Smooth muscle cell (in vitro differentiated cells): ENCODE data around the gene C2orf76. TPM values are rescaled to one million over a fixed set of nuclear protein-coding genes. Genes with fewer than 3 reads are reported as not detected.
"Not testable (repeated sequence)": the region's sequence is repeated elsewhere in the genome, so short reads cannot be mapped to it uniquely, and the experiment has no call there.

Experiments used
- DNase-seq: peaks from one replicate; lab custom pipeline; 2025; ENCODE audit not compliant: unreplicated experiment; lab: John Stamatoyannopoulos, UW
- H2AFZ ChIP-seq: fragments of 200-600 bp; sonication (generic); 2 replicates; pipeline ENCODE4 v1.6.0; 2016; ENCODE audit warnings: antibody characterized with exemption, low read depth, mild to moderate bottlenecking
- H3F3A ChIP-seq: fragments of 200-600 bp; sonication (generic); 2 replicates; pipeline ENCODE4 v1.6.0; 2017; ENCODE audit warnings: antibody characterized with exemption, low read depth
- H3K27ac ChIP-seq: fragments of 200-600 bp; sonication (generic); 2 replicates; pipeline ENCODE4 v1.5.1; 2016; ENCODE audit warnings: low read depth, mild to moderate bottlenecking
- H3K27me3 ChIP-seq: fragments of 200-600 bp; sonication (generic); 2 replicates; pipeline ENCODE4 v1.6.1; 2016; ENCODE audit warnings: low read depth, mild to moderate bottlenecking
- H3K36me3 ChIP-seq: fragments of 200-600 bp; sonication (generic); 2 replicates; pipeline ENCODE4 v1.5.1; 2016; ENCODE audit warnings: low read depth
- H3K4me1 ChIP-seq: fragments of 200-600 bp; sonication (generic); 2 replicates; pipeline ENCODE4 v1.5.1; 2016; ENCODE audit warnings: low read depth
- H3K4me2 ChIP-seq: fragments of 200-600 bp; sonication (generic); 2 replicates; pipeline ENCODE4 v1.6.0; 2016; ENCODE audit warnings: mild to moderate bottlenecking
- H3K4me3 ChIP-seq: fragments of 200-600 bp; sonication (generic); 2 replicates; pipeline ENCODE4 v1.5.1; 2016; ENCODE audit warnings: mild to moderate bottlenecking
- H3K79me2 ChIP-seq: fragments of 200-600 bp; sonication (generic); 2 replicates; pipeline ENCODE4 v1.6.0; 2016; ENCODE audit warnings: low read depth, mild to moderate bottlenecking
- H3K9ac ChIP-seq: fragments of 200-600 bp; sonication (generic); 2 replicates; pipeline ENCODE4 v1.6.0; 2016; ENCODE audit warnings: low read depth
- H3K9me3 ChIP-seq: fragments of 200-600 bp; sonication (generic); replicated peaks from 2 replicates; pipeline ENCODE4 v1.5.1; 2016; ENCODE audit warnings: low read depth
- H4K20me1 ChIP-seq: fragments of 200-600 bp; sonication (generic); 2 replicates; pipeline ENCODE4 v1.6.0; 2016; ENCODE audit warnings: low read depth
- CTCF ChIP-seq: fragments of 200-600 bp; sonication (generic); IDR thresholded peaks from 2 replicates; pipeline ENCODE4 v1.5.1; 2017; ENCODE audit warnings: borderline replicate concordance, mild to moderate bottlenecking, antibody characterized with exemption; ENCODE audit not compliant: insufficient read depth, poor library complexity, severe bottlenecking
- WGBS: methylation state at CpG from one replicate; pipeline ENCODE4 v1.1.7; 2016; ENCODE audit warnings: low lambda C conversion rate; 5-methylcytosine and 5-hydroxymethylcytosine counted together
- polyA plus RNA-seq: library from polyadenylated mRNA; unstranded; fragments of >200 nt; fragmentation: Nextera tagmentation; extraction: Ambion mirVana; gene quantifications from 2 replicates; pipeline ENCODE4 v1.2.1, GENCODE V29; 2016
- total RNA-seq: library from RNA; depleted of rRNA; stranded (reverse); fragments of >200 nt; gene quantifications from 2 replicates; pipeline ENCODE4 v1.2.3, GENCODE V29; 2014

Gene C2orf76
- total and polyA plus RNA-seq, 2 experiments from 2014 or later: 16.0 to 30.2 TPM

GRCh38 chr2:119280680-119281079, 86.0 kb downstream of the C2orf76 start:
- Histone ChIP-seq H3F3A (no peaks in the 10 kb centered on the region), H3K27ac (no peak overlapping the region), H2AFZ (no peak overlapping the region), H3K4me3 (no peak overlapping the region), H3K9me3 (no peaks in the 10 kb centered on the region), H3K79me2 (no peaks in the 10 kb centered on the region), H3K4me1 (no peaks in the 10 kb centered on the region), H3K9ac (no peak overlapping the region), H3K36me3 (no peaks in the 10 kb centered on the region), H3K27me3 (no peaks in the 10 kb centered on the region), H3K4me2 (no peak overlapping the region), H4K20me1 (no peaks in the 10 kb centered on the region)
- WGBS: 92% methylated on average over 4 of the region's 4 CpGs
- DNase-seq: no peak
- no peak for TF ChIP-seq CTCF

- no peak overlapping the region for H3K4me2 ChIP-seq
- no peaks in the 10 kb centered on the region for H3F3A ChIP-seq
- H4K20me1 ChIP-seq: no peaks in the 10 kb centered on the region
- no peaks in the 10 kb centered on the region for H3K9me3 ChIP-seq
- no peak overlapping the region for H3K9ac ChIP-seq
- no peaks in the 10 kb centered on the region for H3K79me2 ChIP-seq
- H3K27me3 ChIP-seq: no peaks in the 10 kb centered on the region
- no peak for DNase-seq
- no peaks in the 10 kb centered on the region for H3K4me1 ChIP-seq
- H2AFZ ChIP-seq: no peak overlapping the region
- H3K27ac ChIP-seq: no peak overlapping the region
- no peak for TF ChIP-seq CTCF
- no peaks in the 10 kb centered on the region for H3K36me3 ChIP-seq
- no peak overlapping the region for H3K4me3 ChIP-seq
- WGBS: 94% methylated on average over 6 of the region's 6 CpGs
Observed at GRCh38 chr2:119279666-119280065, 87.0 kb downstream of the C2orf76 start.

- H3K9ac ChIP-seq: no peak overlapping the region
- H3K27ac ChIP-seq: no peak overlapping the region
- no peak for TF ChIP-seq CTCF
- no peaks in the 10 kb centered on the region for H3K36me3 ChIP-seq
- no peaks in the 10 kb centered on the region for H3K9me3 ChIP-seq
- 98% methylated on average over 6 of the region's 6 CpGs for WGBS
- no peaks in the 10 kb centered on the region for H4K20me1 ChIP-seq
- H3K4me3 ChIP-seq: no peak overlapping the region
- H3F3A ChIP-seq: no peaks in the 10 kb centered on the region
- H3K4me1 ChIP-seq: no peaks in the 10 kb centered on the region
- H3K27me3 ChIP-seq: no peaks in the 10 kb centered on the region
- H2AFZ ChIP-seq: no peak overlapping the region
- DNase-seq: no peak
- H3K79me2 ChIP-seq: no peaks in the 10 kb centered on the region
- no peak overlapping the region for H3K4me2 ChIP-seq
Observed at GRCh38 chr2:119278946-119279345, 87.7 kb downstream of the C2orf76 start.

GRCh38 chr2:119278385-119278784, 88.2 kb downstream of the C2orf76 start:
- not testable (repeated sequence) for H3K79me2 ChIP-seq, H3K4me1 ChIP-seq, H2AFZ ChIP-seq, H3K27ac ChIP-seq, H3K4me2 ChIP-seq, H3K9me3 ChIP-seq, H4K20me1 ChIP-seq, H3K9ac ChIP-seq, H3K27me3 ChIP-seq, H3K4me3 ChIP-seq, H3K36me3 ChIP-seq, DNase-seq, H3F3A ChIP-seq
- 96% methylated on average over 2 of the region's 2 CpGs for WGBS
